Keratinocyte (primary cell): ENCODE data around the gene FTH1. TPM values are rescaled to one million over a fixed set of nuclear protein-coding genes. Genes with fewer than 3 reads are reported as not detected.

Source experiments
- DNase-seq: peaks from one replicate; pipeline ENCODE4 v3.0.0-alpha.2; 2011; ENCODE audit warnings: low read depth, missing footprints, low spot score
- FAIRE-seq: peaks from 2 replicates; lab custom pipeline; 2011; peaks lifted over from hg19 to GRCh38; lab: Jason Lieb, UNC
- H2AFZ ChIP-seq: 2 replicates; pipeline ENCODE4 v1.6.0; 2012; ENCODE audit warnings: low read length, control low read depth, inconsistent platforms; ENCODE audit not compliant: control insufficient read depth
- H3K27ac ChIP-seq: 2 replicates; pipeline ENCODE4 v1.5.1; 2011; ENCODE audit warnings: low read length; ENCODE audit not compliant: control insufficient read depth, insufficient read depth
- H3K27me3 ChIP-seq: 3 replicates; pipeline ENCODE4 v1.6.0; 2011; ENCODE audit warnings: low read length; ENCODE audit not compliant: control insufficient read depth, insufficient read depth; ENCODE audit errors: extremely low read depth
- H3K36me3 ChIP-seq, 2 experiments: 2 replicates in 1 of 2; 3 replicates in 1 of 2; pipeline ENCODE4 v1.5.1; 2011; ENCODE audit warnings: low read length in 2 of 2, mild to moderate bottlenecking in 1 of 2; ENCODE audit not compliant: control insufficient read depth in 2 of 2, insufficient read depth in 2 of 2; ENCODE audit errors: extremely low read depth in 1 of 2
- H3K4me1 ChIP-seq: 3 replicates; pipeline ENCODE4 v1.5.1; 2011; ENCODE audit warnings: low read length; ENCODE audit not compliant: control insufficient read depth, insufficient read depth; ENCODE audit errors: extremely low read depth
- H3K4me2 ChIP-seq: 3 replicates; pipeline ENCODE4 v1.6.0; 2011; ENCODE audit warnings: low read depth, low read length; ENCODE audit not compliant: control insufficient read depth, insufficient read depth; ENCODE audit errors: extremely low read depth
- H3K4me3 ChIP-seq, 3 experiments: fragments of 200-600 bp in 1 of 3; sonication (generic) in 1 of 3; 2 replicates in 2 of 3; 3 replicates in 1 of 3; pipeline ENCODE4 v1.5.1; 2011 to 2016; ENCODE audit warnings: low read length in 3 of 3, mild to moderate bottlenecking in 3 of 3, control low read depth in 2 of 3, inconsistent platforms in 1 of 3, low read depth in 1 of 3, mixed read lengths in 1 of 3, mixed run types in 1 of 3, moderate library complexity in 1 of 3; ENCODE audit not compliant: control insufficient read depth in 2 of 3, insufficient read depth in 2 of 3; ENCODE audit errors: extremely low read depth in 1 of 3
- H3K79me2 ChIP-seq: 2 replicates; pipeline ENCODE4 v1.6.0; 2012; ENCODE audit warnings: low read length; ENCODE audit not compliant: control insufficient read depth, insufficient read depth
- H3K9ac ChIP-seq: 3 replicates; pipeline ENCODE4 v1.6.0; 2011; ENCODE audit warnings: low read length; ENCODE audit not compliant: control insufficient read depth, insufficient read depth; ENCODE audit errors: extremely low read depth
- H3K9me1 ChIP-seq: 3 replicates; pipeline ENCODE4 v1.6.0; 2011; ENCODE audit warnings: low read length; ENCODE audit not compliant: control insufficient read depth, insufficient read depth; ENCODE audit errors: extremely low read depth
- H3K9me3 ChIP-seq: 2 replicates; pipeline ENCODE4 v1.5.1; 2012; ENCODE audit warnings: low read depth, low read length; ENCODE audit not compliant: control insufficient read depth
- H4K20me1 ChIP-seq: 3 replicates; pipeline ENCODE4 v1.6.0; 2011; ENCODE audit warnings: low read length; ENCODE audit not compliant: control insufficient read depth, insufficient read depth; ENCODE audit errors: extremely low read depth
- CTCF ChIP-seq, 3 experiments: IDR thresholded peaks in 1 of 3; conservative IDR thresholded peaks in 1 of 3; optimal IDR thresholded peaks in 1 of 3; 2 replicates in 2 of 3; 3 replicates in 1 of 3; pipeline versions ENCODE3 to v1.5.1; 2011; ENCODE audit warnings: low read length in 3 of 3, mild to moderate bottlenecking in 3 of 3, moderate library complexity in 2 of 3, control low read depth in 1 of 3, inconsistent platforms in 1 of 3; ENCODE audit not compliant: insufficient read depth in 2 of 3; ENCODE audit errors: extremely low read depth in 1 of 3
- EZH2 ChIP-seq: IDR thresholded peaks from one replicate; pipeline ENCODE4 v1.6.1; 2012; ENCODE audit warnings: inconsistent platforms, mild to moderate bottlenecking, low read length, moderate library complexity
- dilution Hi-C: fragments of 300-500 bp; cut with MboI; formaldehyde crosslinking; loops from one replicate; pipeline ENCODE4 v1.7.0; 2020; ENCODE audit warnings: low sequenced_read_pairs; ENCODE audit not compliant: extremely low pct_ligation_motif_present
- polyA plus RNA-seq, 5 experiments: library from polyadenylated mRNA; depleted of rRNA in 3 of 5; stranded (reverse) in 3 of 5; stranded (forward) in 1 of 5; unstranded in 1 of 5; fragments of >200 nt; gene quantifications; 1 replicate in 1 of 5; 2 replicates in 3 of 5; 3 replicates in 1 of 5; pipeline versions ENCODE4 v1.2.1 to v1.2.3, GENCODE V29; 2011 to 2012; ENCODE audit warnings: missing spikeins in 2 of 5, low read depth in 1 of 5, low replicate concordance in 1 of 5

The FTH1 gene
- polyA plus RNA-seq, 1 donor (not counting 4 experiments of a cell fraction or from before 2014, with no cell fraction given) = 1,058 TPM

GRCh38 chr11:61955422-61956135 is 11.9 kb downstream of the FTH1 start:
- no peak overlapping the region for H3K9ac ChIP-seq
- no peaks in the 10 kb centered on the region for H3K79me2 ChIP-seq
- H3K36me3 ChIP-seq = peaks cover 0 to 3% of the 10 kb centered on the region in 2 experiments
- dilution Hi-C loops = no loop called here
- TF ChIP-seq CTCF (optimal IDR thresholded peaks at IDR 0.05 in 1 of 3, IDR thresholded peaks at IDR 0.05 in 1 of 3, conservative IDR thresholded peaks at IDR 0.05 in 1 of 3; ENCODE audit: extremely low read depth in 1 of 3, insufficient read depth in 2 of 3, low read length in 3 of 3) (no peak), EZH2 (peak; percentile 31)
- no peaks in the 10 kb centered on the region for H3K9me3 ChIP-seq
- peak overlapping the region; percentile 45 for H3K4me2 ChIP-seq
- peak overlapping the region; percentile 26 for H2AFZ ChIP-seq
- peaks cover 13% of the 10 kb centered on the region for H3K27me3 ChIP-seq
- H3K4me3 ChIP-seq = no peak overlapping the region
- peaks cover 9% of the 10 kb centered on the region for H3K4me1 ChIP-seq
- no peak for DNase-seq
- no peaks in the 10 kb centered on the region for H4K20me1 ChIP-seq
- H3K27ac ChIP-seq = no peak overlapping the region
- FAIRE-seq = no peak
- H3K9me1 ChIP-seq = no peaks in the 10 kb centered on the region

- peaks cover 0 to 3% of the 10 kb centered on the region in 2 experiments for H3K36me3 ChIP-seq
- no peak overlapping the region for H3K9ac ChIP-seq
- peaks cover 13% of the 10 kb centered on the region for H3K27me3 ChIP-seq
- H3K4me1 ChIP-seq = peaks cover 9% of the 10 kb centered on the region
- dilution Hi-C loops = no loop called here
- DNase-seq (no peak), FAIRE-seq (no peak)
- no peak overlapping the region for H3K27ac ChIP-seq
- H4K20me1 ChIP-seq = no peaks in the 10 kb centered on the region
- peak overlapping the region; percentile 15 for H2AFZ ChIP-seq
- H3K9me3 ChIP-seq = no peaks in the 10 kb centered on the region
- H3K4me3 ChIP-seq = no peak overlapping the region
- no peaks in the 10 kb centered on the region for H3K79me2 ChIP-seq
- no peaks in the 10 kb centered on the region for H3K9me1 ChIP-seq
- TF ChIP-seq EZH2 (no peak), CTCF (optimal IDR thresholded peaks at IDR 0.05 in 1 of 3, IDR thresholded peaks at IDR 0.05 in 1 of 3, conservative IDR thresholded peaks at IDR 0.05 in 1 of 3; ENCODE audit: extremely low read depth in 1 of 3, insufficient read depth in 2 of 3, low read length in 3 of 3) (peak in 1 of 3 experiments; percentile 22)
- H3K4me2 ChIP-seq = peak overlapping the region; percentile 27
Measured at GRCh38 chr11:61954851-61955421, 12.5 kb downstream of the FTH1 start.
